IMR-90 (cell line): ENCODE measurements around the gene ALDH8A1. TPM values are rescaled to one million over a fixed set of nuclear protein-coding genes. Genes with fewer than 3 reads are reported as not detected.

Source experiments
- ATAC-seq: fragments of 200-7000 bp; cut with Tn5 transposase; 2 replicates; pipeline ENCODE4 v1.9.1; 2020; ENCODE audit warnings: low read depth, mild to moderate bottlenecking, moderate library complexity
- BruUV-seq: library from RNA; stranded (reverse); fragments of 400-500 nt; replicated peaks from 2 replicates; lab custom pipeline; 2021; lab: Mats Ljungman, UMichigan
- CTCF ChIA-PET: fragments of 300-600 bp; formaldehyde crosslinking; extraction: SDS; loops from one replicate; lab custom pipeline; 2021; ENCODE audit warnings: antibody characterized with exemption; lab: Yijun Ruan, JAX
- POLR2A ChIA-PET: fragments of 300-600 bp; sonication (Branson Sonifier 250); formaldehyde crosslinking; loops from one replicate; lab custom pipeline; 2022; ENCODE audit warnings: antibody characterized with exemption; ENCODE audit not compliant: unreplicated experiment; lab: Charles Lee
- DNase-seq: peaks from one replicate; pipeline ENCODE4 v3.0.0; 2013
- H2AFZ ChIP-seq: replicated peaks from 2 replicates; pipeline ENCODE3; 2013; ENCODE audit warnings: low read length, mild to moderate bottlenecking; ENCODE audit not compliant: poor library complexity
- H2AK5ac ChIP-seq: 2 replicates; pipeline ENCODE4 v1.6.1; 2013; ENCODE audit warnings: low read depth, low read length, inconsistent platforms
- H2AK9ac ChIP-seq: replicated peaks from 2 replicates; pipeline ENCODE3; 2013; ENCODE audit warnings: mild to moderate bottlenecking, low read depth, low read length, moderate library complexity; ENCODE audit not compliant: poor library complexity
- H2BK120ac ChIP-seq: 2 replicates; pipeline ENCODE4 v1.6.1; 2013; ENCODE audit warnings: low read depth, low read length, inconsistent platforms
- H2BK15ac ChIP-seq: 3 replicates; pipeline ENCODE4 v1.6.1; 2013; ENCODE audit warnings: low read depth, low read length, inconsistent platforms
- H2BK20ac ChIP-seq: 2 replicates; pipeline ENCODE4 v1.6.1; 2013; ENCODE audit warnings: low read depth, mild to moderate bottlenecking, inconsistent platforms, low read length, moderate library complexity
- H2BK5ac ChIP-seq: 2 replicates; pipeline ENCODE4 v1.6.1; 2013; ENCODE audit warnings: mild to moderate bottlenecking, low read depth, low read length, inconsistent platforms; ENCODE audit not compliant: poor library complexity, severe bottlenecking
- H3K14ac ChIP-seq: replicated peaks from 2 replicates; pipeline ENCODE4 v1.6.1; 2013; ENCODE audit warnings: low read depth, low read length, inconsistent platforms
- H3K18ac ChIP-seq: 2 replicates; pipeline ENCODE4 v1.6.1; 2013; ENCODE audit warnings: low read depth, low read length, control low read depth
- H3K23ac ChIP-seq: 2 replicates; pipeline ENCODE4 v1.6.1; 2013; ENCODE audit warnings: low read depth, low read length, inconsistent platforms
- H3K27ac ChIP-seq: 2 replicates; pipeline ENCODE4 v1.5.1; 2013; ENCODE audit warnings: mild to moderate bottlenecking, control low read depth, low read length; ENCODE audit not compliant: insufficient read depth
- H3K27me3 ChIP-seq: 2 replicates; pipeline ENCODE4 v1.6.1; 2013; ENCODE audit warnings: low read length; ENCODE audit not compliant: control insufficient read depth, insufficient read depth
- H3K36me3 ChIP-seq: 2 replicates; pipeline ENCODE4 v1.6.1; 2013; ENCODE audit warnings: low read length, mixed read lengths; ENCODE audit not compliant: control insufficient read depth, insufficient read depth
- H3K4ac ChIP-seq: 2 replicates; pipeline ENCODE4 v1.6.1; 2013; ENCODE audit warnings: low read depth, low read length, inconsistent platforms
- H3K4me1 ChIP-seq: 2 replicates; pipeline ENCODE4 v1.6.1; 2013; ENCODE audit warnings: low read length, mixed read lengths; ENCODE audit not compliant: control insufficient read depth, insufficient read depth
- H3K4me2 ChIP-seq: 2 replicates; pipeline ENCODE4 v1.6.1; 2013; ENCODE audit warnings: low read depth, mild to moderate bottlenecking, control low read depth, low read length, moderate library complexity
- H3K4me3 ChIP-seq: 2 replicates; pipeline ENCODE4 v1.5.1; 2013; ENCODE audit warnings: low read depth, mild to moderate bottlenecking, control low read depth, low read length, moderate library complexity; ENCODE audit not compliant: insufficient read depth
- H3K56ac ChIP-seq: 2 replicates; pipeline ENCODE4 v1.6.1; 2013; ENCODE audit warnings: low read length, inconsistent platforms; ENCODE audit not compliant: insufficient read depth; ENCODE audit errors: extremely low read depth
- H3K79me1 ChIP-seq, 2 experiments: 2 replicates each; pipeline ENCODE4 v1.6.1; 2013; ENCODE audit warnings: low read length in 2 of 2, inconsistent platforms in 1 of 2, low read depth in 1 of 2
- H3K9ac ChIP-seq: 2 replicates; pipeline ENCODE4 v1.6.1; 2013; ENCODE audit warnings: low read depth, low read length, control low read depth
- H3K9me1 ChIP-seq: 2 replicates; pipeline ENCODE4 v1.6.1; 2013; ENCODE audit warnings: low read length, inconsistent platforms; ENCODE audit not compliant: insufficient read depth
- H3K9me3 ChIP-seq: 2 replicates; pipeline ENCODE4 v1.6.1; 2013; ENCODE audit warnings: low read length; ENCODE audit not compliant: control insufficient read depth, insufficient read depth
- H4K20me1 ChIP-seq: 2 replicates; pipeline ENCODE4 v1.6.1; 2013; ENCODE audit warnings: low read length, inconsistent platforms; ENCODE audit not compliant: insufficient read depth
- H4K5ac ChIP-seq: 2 replicates; pipeline ENCODE4 v1.6.1; 2013; ENCODE audit warnings: mild to moderate bottlenecking, low read depth, low read length, control low read depth
- H4K8ac ChIP-seq, 2 experiments: 2 replicates each; pipeline ENCODE4 v1.6.1; 2013; ENCODE audit warnings: low read depth in 2 of 2, low read length in 2 of 2, control low read depth in 1 of 2, inconsistent platforms in 1 of 2
- H4K91ac ChIP-seq: 2 replicates; pipeline ENCODE4 v1.6.1; 2013; ENCODE audit warnings: low read depth, low read length, inconsistent platforms; ENCODE audit not compliant: insufficient read depth
- BHLHE40 ChIP-seq: fragments of 150-350 bp; IDR thresholded peaks from 2 replicates; pipeline ENCODE4 v1.6.1; 2016; ENCODE audit warnings: mild to moderate bottlenecking, low read depth, low read length
- CEBPB ChIP-seq: IDR thresholded peaks from 2 replicates; pipeline ENCODE4 v1.6.1; 2012; ENCODE audit warnings: low read depth, low read length, improper control_type of control experiment
- CHD1 ChIP-seq: IDR thresholded peaks from 2 replicates; pipeline ENCODE4 v1.6.1; 2012; ENCODE audit warnings: low read depth, low read length, improper control_type of control experiment
- RCOR1 ChIP-seq: IDR thresholded peaks from 2 replicates; pipeline ENCODE4 v1.6.1; 2012; ENCODE audit warnings: mild to moderate bottlenecking, low read length, improper control_type of control experiment; ENCODE audit not compliant: insufficient replicate concordance
- WGBS, 2 experiments: methylation state at CpG; one replicate each; pipeline versions ENCODE4 v1.1.5 to v1.1.7; 2013; ENCODE audit warnings: missing lambda C conversion rate in 2 of 2; ENCODE audit not compliant: insufficient read length in 1 of 2; ENCODE audit errors: extremely low coverage in 2 of 2; 5-methylcytosine and 5-hydroxymethylcytosine counted together
- dilution Hi-C: fragments of 300-500 bp; cut with HindIII; formaldehyde crosslinking; loops from one replicate; pipeline ENCODE4 v1.14.3; 2018; ENCODE audit warnings: low sequenced_read_pairs; ENCODE audit not compliant: unreplicated experiment
- in situ Hi-C: fragments of 300-500 bp; cut with MboI; formaldehyde crosslinking; loops from 3 replicates; pipeline ENCODE4 v1.14.3; 2019; ENCODE audit warnings: low sequenced_read_pairs, inconsistent platforms, mixed read lengths
- intact Hi-C: fragments of 100-400 bp; cut with micrococcal nuclease; formaldehyde crosslinking; loops from 2 replicates; pipeline ENCODE4 v1.10.0; 2022
- polyA plus RNA-seq, 3 experiments: library from polyadenylated mRNA; depleted of rRNA; stranded (reverse); fragments of >200 nt; gene quantifications; 2 replicates each; pipeline ENCODE4 v1.2.3, GENCODE V29; 2012; ENCODE audit warnings: low replicate concordance in 1 of 3
- total RNA-seq: library from RNA; depleted of rRNA; stranded (reverse); fragments of >200 nt; gene quantifications from 2 replicates; pipeline ENCODE4 v1.2.3, GENCODE V29; 2012
- TF ChIP-seq, protein P1 (sequence below): fragments of 150-350 bp; IDR thresholded peaks from 2 replicates; pipeline ENCODE4 v1.6.1; 2016; ENCODE audit warnings: low read depth, mild to moderate bottlenecking, low read length, moderate library complexity, borderline replicate concordance
- TF ChIP-seq, protein P2 (sequence below): conservative IDR thresholded peaks from 2 replicates; pipeline ENCODE4 v1.5.1; 2012; ENCODE audit warnings: mild to moderate bottlenecking, low read depth, low read length, improper control_type of control experiment

The ALDH8A1 gene
- total and polyA plus RNA-seq, 2 of the 4 experiments (the other 2 are of a cell fraction): under 0.01 to 0.15 TPM

DNA sequence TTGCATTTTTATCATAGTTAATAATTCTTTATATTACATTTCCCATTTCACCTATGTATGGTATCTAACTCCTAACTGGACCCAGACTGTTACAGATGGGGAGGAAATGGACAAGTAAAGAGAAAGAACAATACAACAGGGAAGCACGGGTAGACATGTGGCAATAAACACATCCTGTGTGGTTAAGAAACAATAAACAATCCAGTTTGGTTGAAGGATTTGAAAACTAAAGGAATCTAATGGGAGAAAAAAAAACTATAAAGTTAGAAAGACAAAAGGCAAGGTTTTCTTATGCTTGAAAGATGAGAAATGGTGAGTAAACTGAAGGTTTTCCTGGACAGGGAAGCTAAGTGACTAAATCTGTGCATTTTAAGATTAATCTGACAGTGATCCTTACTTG, 34.9 kb upstream of the ALDH8A1 start:
- Histone ChIP-seq H3K14ac (no peak overlapping the region), H4K5ac (no peak overlapping the region), H3K9me1 (peaks cover 5% of the 10 kb centered on the region; the same call in 1 of the 2 replicates), H3K79me1 (no peaks in the 10 kb centered on the region; a peak in 1 of 4 replicates), H3K18ac (no peak overlapping the region), H3K23ac (no peak overlapping the region), H3K27me3 (no peaks in the 10 kb centered on the region), H2BK20ac (no peak overlapping the region), H3K4ac (no peak overlapping the region), H2AK9ac (no peak overlapping the region), H2BK120ac (no peak overlapping the region), H3K9me3 (no peaks in the 10 kb centered on the region), H2BK5ac (no peak overlapping the region), H4K91ac (no peak overlapping the region), H4K8ac (no peak overlapping the region), H2AK5ac (no peak overlapping the region), H3K4me3 (no peak overlapping the region), H3K9ac (no peak overlapping the region), H3K4me2 (no peak overlapping the region), H3K27ac (no peak overlapping the region), H2BK15ac (no peak overlapping the region), H3K4me1 (peaks cover 2% of the 10 kb centered on the region; the same call in 1 of the 2 replicates), H3K56ac (no peak overlapping the region), H4K20me1 (no peaks in the 10 kb centered on the region), H3K36me3 (peaks cover 8% of the 10 kb centered on the region), H2AFZ (no peak overlapping the region)
- no CpG with 5 or more reads among the region's 1 CpG for WGBS, 2 experiments
- in situ Hi-C loops: no loop called here
- intact Hi-C loops: no loop called here
- peak; percentile 46; the same call in 1 of the 2 replicates for ATAC-seq
- dilution Hi-C loops: no loop called here
- CTCF ChIA-PET: no interaction called here
- TF ChIP-seq, protein P1, sequence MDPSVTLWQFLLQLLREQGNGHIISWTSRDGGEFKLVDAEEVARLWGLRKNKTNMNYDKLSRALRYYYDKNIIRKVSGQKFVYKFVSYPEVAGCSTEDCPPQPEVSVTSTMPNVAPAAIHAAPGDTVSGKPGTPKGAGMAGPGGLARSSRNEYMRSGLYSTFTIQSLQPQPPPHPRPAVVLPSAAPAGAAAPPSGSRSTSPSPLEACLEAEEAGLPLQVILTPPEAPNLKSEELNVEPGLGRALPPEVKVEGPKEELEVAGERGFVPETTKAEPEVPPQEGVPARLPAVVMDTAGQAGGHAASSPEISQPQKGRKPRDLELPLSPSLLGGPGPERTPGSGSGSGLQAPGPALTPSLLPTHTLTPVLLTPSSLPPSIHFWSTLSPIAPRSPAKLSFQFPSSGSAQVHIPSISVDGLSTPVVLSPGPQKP: no peak
- TF ChIP-seq BHLHE40 (peak; percentile 67), CHD1 (no peak), CEBPB (peak; percentile 72), RCOR1 (no peak)
- TF ChIP-seq, protein P2, sequence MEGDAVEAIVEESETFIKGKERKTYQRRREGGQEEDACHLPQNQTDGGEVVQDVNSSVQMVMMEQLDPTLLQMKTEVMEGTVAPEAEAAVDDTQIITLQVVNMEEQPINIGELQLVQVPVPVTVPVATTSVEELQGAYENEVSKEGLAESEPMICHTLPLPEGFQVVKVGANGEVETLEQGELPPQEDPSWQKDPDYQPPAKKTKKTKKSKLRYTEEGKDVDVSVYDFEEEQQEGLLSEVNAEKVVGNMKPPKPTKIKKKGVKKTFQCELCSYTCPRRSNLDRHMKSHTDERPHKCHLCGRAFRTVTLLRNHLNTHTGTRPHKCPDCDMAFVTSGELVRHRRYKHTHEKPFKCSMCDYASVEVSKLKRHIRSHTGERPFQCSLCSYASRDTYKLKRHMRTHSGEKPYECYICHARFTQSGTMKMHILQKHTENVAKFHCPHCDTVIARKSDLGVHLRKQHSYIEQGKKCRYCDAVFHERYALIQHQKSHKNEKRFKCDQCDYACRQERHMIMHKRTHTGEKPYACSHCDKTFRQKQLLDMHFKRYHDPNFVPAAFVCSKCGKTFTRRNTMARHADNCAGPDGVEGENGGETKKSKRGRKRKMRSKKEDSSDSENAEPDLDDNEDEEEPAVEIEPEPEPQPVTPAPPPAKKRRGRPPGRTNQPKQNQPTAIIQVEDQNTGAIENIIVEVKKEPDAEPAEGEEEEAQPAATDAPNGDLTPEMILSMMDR: no peak
- DNase-seq: peak; percentile 67
- BruUV-seq: no TSS peak
- POLR2A ChIA-PET: no interaction called here
